Tracheal epithelial cell (primary cell): ENCODE results near the gene BTBD2. TPM values are rescaled to one million over a fixed set of nuclear protein-coding genes. Genes with fewer than 3 reads are reported as not detected.

Experiments
- total RNA-seq: library from RNA; depleted of rRNA; stranded (reverse); fragments of >200 nt; gene quantifications from 2 replicates; pipeline ENCODE4 v1.2.1, GENCODE V29; 2014

BTBD2 gene
- 48.4 and 54.5 TPM in 2 replicates for total RNA-seq

GRCh38 chr19:2015608-2015950, at the start of gene BTBD2:
Gene BTBD2, minus strand, starts transcription at chr19:2015714. Its CDS starts 11 bp downstream, at chr19:2015703.

GRCh38 chr19:2050991-2051772, 35.7 kb upstream of the BTBD2 start, which contains the start of gene MKNK2:
Gene MKNK2, minus strand, starts transcription at chr19:2051244. Its CDS starts 393 bp downstream, at chr19:2050851.

GRCh38 chr19:1941146-1942077, 74.1 kb downstream of the BTBD2 start, which contains the start of gene CSNK1G2:
Gene CSNK1G2, plus strand, starts transcription at chr19:1941172. Its CDS starts 28,601 bp downstream, at chr19:1969773.

Other genes with a start within 250 kb of the BTBD2 start
- 1.2 TPM in 1 of 2 replicates, not detected in the other for gene ATP8B3, start 203.4 kb downstream of the BTBD2 start, total RNA-seq
- 9.9 and 13.9 TPM in 2 replicates for gene REXO1, start 167.2 kb downstream of the BTBD2 start, total RNA-seq
- 9.8 and 13.7 TPM in 2 replicates for gene KLF16, start 152.1 kb downstream of the BTBD2 start, total RNA-seq
- 68.6 and 68.9 TPM in 2 replicates for gene ABHD17A, start 130.2 kb downstream of the BTBD2 start, total RNA-seq
- gene ADAT3, start 110.3 kb downstream of the BTBD2 start, total RNA-seq, result 0.64 and 2.9 TPM in 2 replicates
- 22.6 and 25.5 TPM in 2 replicates for gene SCAMP4, start 110.3 kb downstream of the BTBD2 start, total RNA-seq
- gene CSNK1G2, start 74.5 kb downstream of the BTBD2 start, total RNA-seq, result 77.2 and 93.3 TPM in 2 replicates
- 507 and 547 TPM in 2 replicates for gene MKNK2, start 35.5 kb upstream of the BTBD2 start, total RNA-seq
- gene MOB3A, start 80.6 kb upstream of the BTBD2 start, total RNA-seq, result 37.3 and 39.3 TPM in 2 replicates
- gene IZUMO4, start 81.2 kb upstream of the BTBD2 start, total RNA-seq, result 2.6 and 4.6 TPM in 2 replicates
- 85.7 and 126 TPM in 2 replicates for gene AP3D1, start 135.9 kb upstream of the BTBD2 start, total RNA-seq
- 4.8 and 9.4 TPM in 2 replicates for gene DOT1L, start 148.2 kb upstream of the BTBD2 start, total RNA-seq
- gene PLEKHJ1, start 220.6 kb upstream of the BTBD2 start, total RNA-seq, result 56.3 and 73.0 TPM in 2 replicates
- 22.2 and 38.4 TPM in 2 replicates for gene SF3A2, start 221.1 kb upstream of the BTBD2 start, total RNA-seq
- gene AMH, start 233.6 kb upstream of the BTBD2 start, total RNA-seq, result not detected in 2 replicates
- gene JSRP1, start 240.7 kb upstream of the BTBD2 start, total RNA-seq, result 0.72 TPM in 1 of 2 replicates, not detected in the other